ENCODE results near the gene ADNP. TPM values are rescaled to one million over a fixed set of nuclear protein-coding genes. Genes with fewer than 3 reads are reported as not detected.

Gene ADNP
- total RNA-seq, 2 donors from 2014 or later, result 23.7 to 34.3 TPM

DNA sequence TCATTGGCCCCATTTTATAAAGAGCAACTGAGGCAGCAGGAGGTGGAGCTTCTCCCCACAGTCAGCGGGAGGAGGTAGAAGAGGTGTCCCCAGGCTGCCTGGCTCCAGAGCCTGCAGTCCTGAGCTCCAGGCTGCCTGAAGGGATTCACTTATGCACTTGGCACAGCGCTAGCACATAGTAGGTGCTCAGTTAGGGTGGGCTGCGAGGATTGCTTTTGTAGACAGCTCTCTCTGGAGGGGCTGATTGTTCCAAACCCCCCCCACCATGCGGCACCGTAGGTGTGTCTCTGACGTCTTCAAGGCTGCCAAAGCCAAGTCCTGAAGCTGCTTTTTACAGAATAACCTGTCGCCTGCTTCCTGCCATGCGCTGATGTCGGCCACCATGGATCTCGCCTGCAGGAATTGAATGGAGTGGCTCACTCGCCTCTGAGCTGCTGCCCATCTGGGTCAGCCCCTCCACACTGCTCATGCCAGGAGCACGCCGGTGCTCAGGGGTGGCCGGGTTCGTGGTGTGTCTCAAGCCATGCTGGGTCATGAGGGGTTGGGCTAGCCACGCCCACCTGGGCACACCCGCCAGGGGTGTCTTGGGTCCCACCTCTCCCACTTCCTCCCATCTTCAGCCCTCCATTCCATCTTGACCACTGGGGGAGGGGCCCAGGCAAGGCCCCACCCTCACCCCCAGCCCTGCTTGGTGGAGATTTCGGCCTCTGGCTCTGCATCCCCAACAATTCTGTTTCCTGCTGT lies 76.6 kb downstream of the ADNP start:
- no peaks in the 10 kb centered on the region for H3K27me3 ChIP-seq
- no peak overlapping the region for H3K4me3 ChIP-seq
- no peak for DNase-seq (ENCODE audit: low spot score)

DNA sequence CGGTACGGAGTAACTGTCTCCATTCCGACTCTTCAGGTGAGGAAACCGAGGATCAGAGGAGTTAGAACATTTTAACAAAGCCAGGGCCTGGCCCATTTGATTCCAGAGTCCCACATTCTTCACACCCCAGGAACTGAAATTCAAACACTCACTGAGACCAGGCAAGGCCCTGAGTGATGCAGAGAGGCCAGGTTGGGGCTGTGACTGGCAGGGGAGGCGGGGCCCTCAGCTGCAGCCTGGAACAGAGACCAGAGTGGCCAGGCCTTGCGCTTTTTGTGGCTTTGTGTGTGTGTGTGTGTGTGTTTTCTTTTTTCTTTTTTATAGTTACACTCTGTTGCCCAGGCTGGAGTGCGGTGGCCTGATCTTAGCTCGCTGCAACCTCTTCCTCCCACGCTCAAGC lies 79.2 kb downstream of the ADNP start:
- Histone ChIP-seq H3K36me3 (no peaks in the 10 kb centered on the region), H3K4me1 (peaks cover 0 to 19% of the 10 kb centered on the region in 2 donors), H3K9me3 (no peaks in the 10 kb centered on the region), H3K27ac (no peak overlapping the region), H3K27me3 (no peaks in the 10 kb centered on the region), H3K4me3 (no peak overlapping the region)
- no peak for DNase-seq (ENCODE audit: low spot score)
- no peak for TF ChIP-seq CTCF (IDR thresholded peaks at IDR 0.05)

More for the DNA sequence above, 76.6 kb downstream of the ADNP start:
- no peak for TF ChIP-seq CTCF (IDR thresholded peaks at IDR 0.05)
- H3K9me3 ChIP-seq, result no peaks in the 10 kb centered on the region
- H3K4me1 ChIP-seq, result peaks cover 0 to under 1% of the 10 kb centered on the region in 2 donors
- no peaks in the 10 kb centered on the region for H3K36me3 ChIP-seq
- H3K27ac ChIP-seq, result no peak overlapping the region

GRCh38 chr20:50850721-50851286 lies 80.4 kb downstream of the ADNP start:
- Histone ChIP-seq H3K9me3 (no peaks in the 10 kb centered on the region), H3K4me1 (peaks cover 0 to 19% of the 10 kb centered on the region in 2 donors), H3K27me3 (no peaks in the 10 kb centered on the region), H3K4me3 (no peak overlapping the region), H3K36me3 (no peaks in the 10 kb centered on the region), H3K27ac (no peak overlapping the region)
- no peak for DNase-seq (ENCODE audit: low spot score)
- no peak for TF ChIP-seq CTCF (IDR thresholded peaks at IDR 0.05)

GRCh38 chr20:50848846-50849673 lies 82.2 kb downstream of the ADNP start:
- no peaks in the 10 kb centered on the region for H3K36me3 ChIP-seq
- H3K9me3 ChIP-seq, result no peaks in the 10 kb centered on the region
- DNase-seq (ENCODE audit: low spot score), result no peak
- TF ChIP-seq CTCF (IDR thresholded peaks at IDR 0.05), result no peak
- peak overlapping the region in 1 of 2 donors; percentile 32 for H3K27ac ChIP-seq
- H3K27me3 ChIP-seq, result no peaks in the 10 kb centered on the region
- peak overlapping the region in 1 of 2 donors; percentile 10 for H3K4me3 ChIP-seq
- H3K4me1 ChIP-seq, result peaks cover 0 to 19% of the 10 kb centered on the region in 2 donors

- H3K4me3 ChIP-seq, result peak overlapping the region in 1 of 2 donors; percentile 10
- no peaks in the 10 kb centered on the region for H3K27me3 ChIP-seq
- H3K27ac ChIP-seq, result peak overlapping the region in 1 of 2 donors; percentile 32
- peaks cover 0 to 19% of the 10 kb centered on the region in 2 donors for H3K4me1 ChIP-seq
- H3K9me3 ChIP-seq, result no peaks in the 10 kb centered on the region
- TF ChIP-seq CTCF (IDR thresholded peaks at IDR 0.05), result no peak
- no peaks in the 10 kb centered on the region for H3K36me3 ChIP-seq
- peak; percentile 59 for DNase-seq (ENCODE audit: low spot score)
Observed at GRCh38 chr20:50848341-50848808, 82.9 kb downstream of the ADNP start.

All from right atrium auricular region (tissue), 2 donors.